Camera-type eye (tissue), 1 donor: ENCODE results near the gene TERB1. TPM values are rescaled to one million over a fixed set of nuclear protein-coding genes. Genes with fewer than 3 reads are reported as not detected.

ENCODE experiments used
- total RNA-seq: library from RNA; depleted of rRNA; stranded (reverse); fragments of >200 nt; gene quantifications from one replicate; pipeline ENCODE4 v1.2.3, GENCODE V29; 2014

TERB1 gene, protein sequence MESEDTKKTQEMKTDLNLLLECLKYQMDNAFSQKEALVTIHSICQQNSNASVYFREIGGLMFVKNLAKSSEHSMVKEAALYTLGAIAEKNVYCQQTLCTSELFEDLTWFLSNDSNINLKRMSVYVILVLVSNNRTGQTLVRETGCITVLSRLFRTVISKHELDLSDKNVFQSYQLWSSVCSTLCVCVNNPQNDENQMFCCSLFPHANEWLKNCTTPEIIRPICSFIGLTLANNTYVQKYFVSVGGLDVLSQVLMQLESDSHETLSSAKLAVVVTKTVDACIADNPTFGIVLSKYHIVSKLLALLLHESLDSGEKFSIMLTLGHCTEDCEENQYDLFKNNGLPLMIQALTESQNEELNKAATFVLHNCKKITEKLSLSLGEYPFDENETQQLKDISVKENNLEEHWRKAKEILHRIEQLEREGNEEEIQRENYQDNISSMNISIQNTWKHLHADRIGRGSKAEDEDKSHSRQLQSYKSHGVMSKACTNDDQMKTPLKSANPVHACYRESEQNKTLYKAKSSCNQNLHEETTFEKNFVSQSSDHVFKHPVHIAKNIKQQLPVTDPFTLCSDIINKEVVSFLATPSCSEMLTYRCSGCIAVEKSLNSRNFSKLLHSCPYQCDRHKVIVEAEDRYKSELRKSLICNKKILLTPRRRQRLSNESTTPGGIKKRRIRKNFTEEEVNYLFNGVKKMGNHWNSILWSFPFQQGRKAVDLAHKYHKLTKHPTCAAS
- total RNA-seq, result not detected

GRCh38 chr16:66801320-66802105, at the start of gene TERB1:
TSS of gene TERB1 (minus strand) at chr16:66801584. CDS start at chr16:66796798, 4,786 bp downstream.

GRCh38 chr16:66844342-66845079, 43.1 kb upstream of the TERB1 start, which contains the start of gene CA7:
TSS of gene CA7 (plus strand) at chr16:66844414. CDS start at chr16:66844488, 74 bp downstream.

DNA sequence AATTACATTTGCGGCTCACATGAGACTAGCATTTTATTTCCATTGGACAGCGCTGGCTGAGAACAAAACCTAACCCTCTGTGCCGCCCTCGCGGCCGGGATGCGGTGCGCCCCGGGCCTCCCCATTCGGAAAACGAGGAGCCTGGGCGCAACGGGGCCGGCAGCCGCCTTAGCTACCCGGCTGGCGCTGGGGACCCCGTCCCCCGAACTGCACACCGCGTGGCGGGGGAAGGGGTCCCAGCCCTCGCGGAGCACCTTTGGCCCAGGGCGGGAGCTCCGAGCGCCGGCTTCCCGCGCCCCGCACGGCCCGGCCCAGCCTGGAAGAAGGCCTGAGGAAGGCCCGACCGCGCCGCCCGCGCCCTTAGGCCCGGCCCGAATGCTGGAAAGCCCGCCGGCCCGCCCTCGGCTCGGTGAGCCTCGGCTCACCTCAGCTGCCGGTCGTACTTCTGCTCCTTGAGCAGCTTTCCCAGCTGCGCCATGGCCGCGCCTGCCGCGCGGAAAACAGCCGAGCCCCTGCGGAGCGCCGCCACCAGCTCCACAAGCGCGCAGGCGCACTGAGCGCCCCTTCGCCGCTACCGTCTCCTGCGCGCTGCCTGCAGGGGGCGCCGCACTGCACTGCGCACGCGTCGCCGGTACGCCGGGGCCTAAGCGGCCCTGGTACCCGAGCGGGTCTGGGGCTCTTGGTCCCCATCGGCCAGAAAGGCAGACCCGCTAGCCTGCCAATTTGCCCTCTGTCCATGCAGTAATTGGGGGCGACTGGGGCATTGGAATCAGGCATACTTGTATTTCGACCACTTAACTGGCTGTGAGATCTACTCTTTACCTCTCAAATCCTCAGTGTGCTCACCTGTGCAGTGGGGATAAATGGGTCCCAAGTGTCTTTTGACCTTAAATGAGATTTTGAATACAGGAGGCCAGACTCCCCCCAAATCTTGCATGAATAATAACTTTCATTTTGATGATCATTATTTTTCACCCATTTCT, 29.3 kb upstream of the TERB1 start, which contains the start of gene NAE1:
TSS of gene NAE1 (minus strand) at position 555 of the 983 bp plus-strand sequence. CDS start at position 478, 77 bp downstream.

GRCh38 chr16:66751303-66751991, 49.9 kb downstream of the TERB1 start, which contains the start of gene DYNC1LI2:
TSS of gene DYNC1LI2 (minus strand) at chr16:66751609. CDS start at chr16:66751591, 18 bp downstream.

Other genes starting within 250 kb of the TERB1 start
- 38.8 TPM for gene CKLF, start 249.0 kb downstream of the TERB1 start, total RNA-seq
- gene CMTM1, start 235.1 kb downstream of the TERB1 start, total RNA-seq, result 4.3 TPM
- not detected for gene CMTM2, start 222.1 kb downstream of the TERB1 start, total RNA-seq
- gene CMTM3, start 196.9 kb downstream of the TERB1 start, total RNA-seq, result 21.8 TPM
- gene CMTM4, start 104.8 kb downstream of the TERB1 start, total RNA-seq, result 43.5 TPM
- 226 TPM for gene DYNC1LI2, start 50.0 kb downstream of the TERB1 start, total RNA-seq
- 90.3 TPM for gene NAE1, start 29.4 kb upstream of the TERB1 start, total RNA-seq
- gene CA7, start 42.8 kb upstream of the TERB1 start, total RNA-seq, result not detected
- gene PDP2, start 78.9 kb upstream of the TERB1 start, total RNA-seq, result 12.7 TPM
- not detected for gene CDH16, start 117.3 kb upstream of the TERB1 start, total RNA-seq
- 52.9 TPM for gene RRAD, start 124.0 kb upstream of the TERB1 start, total RNA-seq
- gene CIAO2B, start 132.8 kb upstream of the TERB1 start, total RNA-seq, result 87.1 TPM
- gene CES2, start 133.9 kb upstream of the TERB1 start, total RNA-seq, result 34.1 TPM
- gene CES3, start 159.7 kb upstream of the TERB1 start, total RNA-seq, result 0.77 TPM
- 8.9 TPM for gene CES4A, start 187.0 kb upstream of the TERB1 start, total RNA-seq
- gene CBFB, start 227.6 kb upstream of the TERB1 start, total RNA-seq, result 47.7 TPM